Measurements from ENCODE around the gene PEX26.

DNA sequence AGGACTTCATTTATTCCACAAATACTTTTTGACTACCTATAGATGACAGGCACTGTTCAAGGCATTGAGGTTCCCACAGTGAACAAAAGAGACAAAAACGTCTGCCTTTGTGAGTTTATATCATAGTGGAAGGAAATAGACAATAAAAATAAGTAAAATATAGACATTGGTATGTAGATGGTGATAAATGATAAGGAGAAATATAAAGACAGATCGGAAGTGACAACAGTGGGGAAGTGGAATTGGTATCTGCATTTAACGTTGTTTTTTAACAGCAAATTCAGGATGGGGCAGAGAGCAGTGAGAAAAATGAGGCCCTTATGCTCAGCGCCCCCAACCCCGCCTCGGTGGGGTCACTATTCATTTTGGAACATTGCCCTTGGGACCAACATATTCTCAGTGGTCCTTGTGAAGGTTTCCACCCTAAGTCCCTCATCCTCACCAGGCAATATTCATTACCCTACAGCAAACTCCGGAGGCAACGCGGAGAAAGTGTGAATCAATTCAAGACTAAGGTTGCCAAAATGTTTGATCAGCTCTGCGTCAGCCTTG lies 627 bp upstream of the PEX26 start:
- TF ChIP-seq CTCF (IDR thresholded peaks at IDR 0.05) (no peak), POLR2A (IDR thresholded peaks at IDR 0.05) (no peak)
